Cardiac fibroblast (primary cell): ENCODE measurements around the gene LRP2.
A peak's percentile ranks its signal among the peaks of the same experiment; 100 is the strongest.

Experiments used
- DNase-seq, 2 donors: peaks; one replicate each; pipeline versions ENCODE4 v3.0.0 to v3.0.0-alpha.2; 2010; ENCODE audit warnings: low read depth in 2 of 2
- H3K4me3 ChIP-seq, 2 donors: replicated peaks in 1 of 2; 1 replicate in 1 of 2; 2 replicates in 1 of 2; pipeline ENCODE4 v1.5.1; 2011; ENCODE audit warnings: low read depth in 2 of 2, low read length in 2 of 2, mild to moderate bottlenecking in 2 of 2, moderate library complexity in 1 of 2
- TF ChIP-seq, protein P1 (sequence below): IDR thresholded peaks from one replicate; pipeline ENCODE4 v1.5.1; 2011; ENCODE audit warnings: low read depth, mild to moderate bottlenecking, low read length, inconsistent platforms

The LRP2 gene

GRCh38 chr2:169225233-169225750, 137.0 kb downstream of the LRP2 start:
- TF ChIP-seq, protein P1, sequence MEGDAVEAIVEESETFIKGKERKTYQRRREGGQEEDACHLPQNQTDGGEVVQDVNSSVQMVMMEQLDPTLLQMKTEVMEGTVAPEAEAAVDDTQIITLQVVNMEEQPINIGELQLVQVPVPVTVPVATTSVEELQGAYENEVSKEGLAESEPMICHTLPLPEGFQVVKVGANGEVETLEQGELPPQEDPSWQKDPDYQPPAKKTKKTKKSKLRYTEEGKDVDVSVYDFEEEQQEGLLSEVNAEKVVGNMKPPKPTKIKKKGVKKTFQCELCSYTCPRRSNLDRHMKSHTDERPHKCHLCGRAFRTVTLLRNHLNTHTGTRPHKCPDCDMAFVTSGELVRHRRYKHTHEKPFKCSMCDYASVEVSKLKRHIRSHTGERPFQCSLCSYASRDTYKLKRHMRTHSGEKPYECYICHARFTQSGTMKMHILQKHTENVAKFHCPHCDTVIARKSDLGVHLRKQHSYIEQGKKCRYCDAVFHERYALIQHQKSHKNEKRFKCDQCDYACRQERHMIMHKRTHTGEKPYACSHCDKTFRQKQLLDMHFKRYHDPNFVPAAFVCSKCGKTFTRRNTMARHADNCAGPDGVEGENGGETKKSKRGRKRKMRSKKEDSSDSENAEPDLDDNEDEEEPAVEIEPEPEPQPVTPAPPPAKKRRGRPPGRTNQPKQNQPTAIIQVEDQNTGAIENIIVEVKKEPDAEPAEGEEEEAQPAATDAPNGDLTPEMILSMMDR, result no peak

DNA sequence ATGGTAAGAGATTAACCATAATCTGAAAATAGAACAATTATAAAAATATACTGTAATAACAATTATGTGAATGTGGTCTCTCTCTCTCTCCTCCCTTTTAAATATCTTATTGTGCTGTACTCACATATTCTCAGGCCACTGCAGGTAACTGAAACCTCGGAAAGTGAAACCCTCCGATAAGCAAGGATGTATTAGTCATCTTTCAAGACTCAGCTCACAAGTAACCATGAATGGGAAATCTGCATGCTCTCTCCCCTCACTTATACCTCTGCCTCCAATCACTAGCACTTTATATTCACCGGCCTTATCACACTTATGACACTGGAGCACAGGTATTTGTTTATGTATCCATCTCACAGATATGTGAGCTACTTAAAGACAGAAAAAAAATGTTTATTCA, 139.7 kb downstream of the LRP2 start:
- TF ChIP-seq, protein P1, result no peak
- DNase-seq, result no peak
- no peak overlapping the region for H3K4me3 ChIP-seq

More at GRCh38 chr2:169225233-169225750, 137.0 kb downstream of the LRP2 start:
- no peak for DNase-seq
- no peak overlapping the region for H3K4me3 ChIP-seq

- DNase-seq, result peak; percentile 52 to 55
Observed at GRCh38 chr2:169221745-169222369, 140.5 kb downstream of the LRP2 start.

GRCh38 chr2:169210917-169211316, 151.4 kb downstream of the LRP2 start:
- TF ChIP-seq, protein P1, result no peak
- no peak for DNase-seq
- no peak overlapping the region for H3K4me3 ChIP-seq

More at GRCh38 chr2:169221745-169222369, 140.5 kb downstream of the LRP2 start:
- TF ChIP-seq, protein P1, result peak; percentile 52
- H3K4me3 ChIP-seq, result no peak overlapping the region

DNA sequence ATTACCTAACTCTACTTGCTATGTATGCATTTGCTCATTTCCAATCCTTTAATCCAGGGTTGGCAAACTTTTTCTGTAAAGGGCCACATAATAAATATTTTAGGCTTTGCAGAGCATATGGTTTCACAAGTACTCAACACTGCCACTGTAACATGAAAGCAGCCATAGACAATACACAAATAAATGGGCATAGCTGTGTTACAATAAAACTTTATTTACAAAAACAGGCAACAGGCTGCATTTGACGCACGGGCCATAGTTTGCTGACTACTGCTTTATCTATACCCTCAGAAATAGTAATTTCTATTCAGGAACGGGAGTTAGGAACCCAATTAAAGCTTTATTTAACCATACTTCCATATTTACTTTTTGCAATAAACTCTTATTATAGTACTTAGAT, 154.3 kb downstream of the LRP2 start:
- DNase-seq, result no peak
- H3K4me3 ChIP-seq, result no peak overlapping the region
- TF ChIP-seq, protein P1, result no peak

- DNase-seq, result no peak
- TF ChIP-seq, protein P1, result no peak
- no peak overlapping the region for H3K4me3 ChIP-seq
Observed at GRCh38 chr2:169205176-169205575, 157.2 kb downstream of the LRP2 start.
